H9 (cell line): Measurements from ENCODE around the gene GLYATL2. TPM values are rescaled to one million over a fixed set of nuclear protein-coding genes. Genes with fewer than 3 reads are reported as not detected.

Source experiments
- DNase-seq: peaks from one replicate; pipeline ENCODE4 v3.0.0-alpha.2; 2017
- H2AFZ ChIP-seq: one replicate; pipeline ENCODE4 v1.6.1; 2013; ENCODE audit warnings: mild to moderate bottlenecking, low read length, control low read depth, moderate library complexity
- H2AK5ac ChIP-seq: 2 replicates; pipeline ENCODE4 v1.6.1; 2013; ENCODE audit warnings: low read length, control low read depth, mixed read lengths; ENCODE audit not compliant: insufficient read length
- H2BK120ac ChIP-seq: one replicate; pipeline ENCODE4 v1.6.1; 2013; ENCODE audit warnings: low read depth, mild to moderate bottlenecking, low read length, control low read depth, inconsistent platforms; ENCODE audit not compliant: poor library complexity, severe bottlenecking
- H2BK12ac ChIP-seq: 2 replicates; pipeline ENCODE4 v1.6.1; 2013; ENCODE audit warnings: low read length, control low read depth, mixed read lengths, low read depth; ENCODE audit not compliant: insufficient read length
- H2BK15ac ChIP-seq: 2 replicates; pipeline ENCODE4 v1.6.1; 2013; ENCODE audit warnings: low read depth, low read length, control low read depth
- H2BK20ac ChIP-seq: one replicate; pipeline ENCODE4 v1.6.1; 2013; ENCODE audit warnings: low read depth, mild to moderate bottlenecking, low read length, control low read depth, inconsistent platforms; ENCODE audit not compliant: poor library complexity, severe bottlenecking
- H2BK5ac ChIP-seq: 2 replicates; pipeline ENCODE4 v1.6.1; 2013; ENCODE audit warnings: low read length, control low read depth, mixed read lengths; ENCODE audit not compliant: insufficient read length
- H3K14ac ChIP-seq: 2 replicates; pipeline ENCODE4 v1.6.1; 2013; ENCODE audit warnings: low read length, control low read depth; ENCODE audit not compliant: insufficient read depth
- H3K18ac ChIP-seq: 2 replicates; pipeline ENCODE4 v1.6.1; 2013; ENCODE audit warnings: low read depth, mild to moderate bottlenecking, mixed read lengths, low read length, control low read depth; ENCODE audit not compliant: insufficient read length
- H3K23ac ChIP-seq: 2 replicates; pipeline ENCODE4 v1.6.1; 2013; ENCODE audit warnings: low read length, control low read depth, mixed read lengths, low read depth; ENCODE audit not compliant: insufficient read length
- H3K23me2 ChIP-seq: 2 replicates; pipeline ENCODE4 v1.6.1; 2013; ENCODE audit warnings: low read depth, mild to moderate bottlenecking, mixed read lengths, low read length, control low read depth; ENCODE audit not compliant: insufficient read length, poor library complexity, severe bottlenecking
- H3K27ac ChIP-seq: 2 replicates; pipeline ENCODE4 v1.5.1; 2013; ENCODE audit warnings: low read length, control low read depth, mixed read lengths, low read depth; ENCODE audit not compliant: insufficient read length
- H3K27me3 ChIP-seq: 2 replicates; pipeline ENCODE4 v1.6.1; 2013; ENCODE audit warnings: low read length, control low read depth, inconsistent platforms; ENCODE audit not compliant: insufficient read depth
- H3K4ac ChIP-seq: 2 replicates; pipeline ENCODE4 v1.6.1; 2013; ENCODE audit warnings: low read depth, mild to moderate bottlenecking, control low read depth, inconsistent platforms, low read length, moderate library complexity
- H3K4me1 ChIP-seq: 2 replicates; pipeline ENCODE4 v1.6.1; 2013; ENCODE audit warnings: low read length, control low read depth, inconsistent platforms; ENCODE audit not compliant: insufficient read depth
- H3K4me2 ChIP-seq: 2 replicates; pipeline ENCODE4 v1.6.1; 2013; ENCODE audit warnings: low read length, control low read depth, mixed read lengths; ENCODE audit not compliant: insufficient read length, insufficient read depth
- H3K56ac ChIP-seq: 2 replicates; pipeline ENCODE4 v1.6.1; 2013; ENCODE audit warnings: low read depth, mild to moderate bottlenecking, mixed read lengths, low read length, control low read depth; ENCODE audit not compliant: insufficient read length
- H3K79me1 ChIP-seq: 2 replicates; pipeline ENCODE4 v1.6.1; 2013; ENCODE audit warnings: low read depth, mild to moderate bottlenecking, moderate library complexity, low read length, control low read depth, inconsistent platforms; ENCODE audit not compliant: insufficient read depth, poor library complexity, severe bottlenecking
- H3K79me2 ChIP-seq: 2 replicates; pipeline ENCODE4 v1.6.1; 2013; ENCODE audit warnings: low read length, control low read depth, inconsistent platforms; ENCODE audit not compliant: insufficient read depth
- H3K9ac ChIP-seq: 2 replicates; pipeline ENCODE4 v1.6.1; 2013; ENCODE audit warnings: low read length, control low read depth, mixed read lengths; ENCODE audit not compliant: insufficient read length; ENCODE audit errors: extremely low read depth
- H3K9me3 ChIP-seq: one replicate; pipeline ENCODE4 v1.6.1; 2013; ENCODE audit warnings: low read depth, low read length, inconsistent platforms; ENCODE audit not compliant: control insufficient read depth
- H3T11ph ChIP-seq: one replicate; pipeline ENCODE4 v1.6.1; 2013; ENCODE audit warnings: mild to moderate bottlenecking, low read length, control low read depth, inconsistent platforms
- H4K20me1 ChIP-seq: one replicate; pipeline ENCODE4 v1.6.1; 2013; ENCODE audit not compliant: control insufficient read depth, insufficient read length, insufficient read depth
- H4K5ac ChIP-seq: 2 replicates; pipeline ENCODE4 v1.6.1; 2013; ENCODE audit warnings: low read depth, mild to moderate bottlenecking, mixed read lengths, low read length, control low read depth; ENCODE audit not compliant: insufficient read length
- H4K8ac ChIP-seq: replicated peaks from 2 replicates; pipeline ENCODE4 v1.6.1; 2013; ENCODE audit warnings: low read length, control low read depth, mixed read lengths, low read depth; ENCODE audit not compliant: insufficient read length
- H4K91ac ChIP-seq: 2 replicates; pipeline ENCODE4 v1.6.1; 2013; ENCODE audit warnings: low read depth, mild to moderate bottlenecking, moderate library complexity, mixed read lengths, low read length, control low read depth; ENCODE audit not compliant: insufficient read length
- H3K27ac Mint-ChIP-seq, 3 experiments: 2 replicates in 2 of 3; 3 replicates in 1 of 3; pipeline ENCODE4 v1.8.0; 2020 to 2021; ENCODE audit warnings: mixed read lengths in 3 of 3, mild to moderate bottlenecking in 1 of 3, moderate library complexity in 1 of 3
- H3K27me3 Mint-ChIP-seq: 2 replicates; pipeline ENCODE4 v1.8.0; 2021; ENCODE audit warnings: low read depth, mild to moderate bottlenecking, moderate library complexity, mixed read lengths
- H3K36me3 Mint-ChIP-seq, 3 experiments: 2 replicates in 2 of 3; 3 replicates in 1 of 3; pipeline ENCODE4 v1.8.0; 2020 to 2021; ENCODE audit warnings: low read depth in 3 of 3, mixed read lengths in 3 of 3; ENCODE audit not compliant: insufficient read depth in 1 of 3
- H3K4me1 Mint-ChIP-seq, 2 experiments: 2 replicates each; pipeline ENCODE4 v1.8.0; 2020; ENCODE audit warnings: mixed read lengths in 2 of 2
- H3K4me3 Mint-ChIP-seq, 2 experiments: 2 replicates in 1 of 2; 3 replicates in 1 of 2; pipeline ENCODE4 v1.8.0; 2020 to 2021; ENCODE audit warnings: mild to moderate bottlenecking in 2 of 2, mixed read lengths in 2 of 2, moderate library complexity in 1 of 2
- H3K9me3 Mint-ChIP-seq, 2 experiments: 2 replicates in 1 of 2; 3 replicates in 1 of 2; pipeline ENCODE4 v1.8.0; 2020; ENCODE audit warnings: mild to moderate bottlenecking in 2 of 2, mixed read lengths in 2 of 2, moderate library complexity in 1 of 2
- CTCF ChIP-seq: fragments of 200-600 bp; sonication (generic); conservative IDR thresholded peaks from 3 replicates; pipeline ENCODE4 v1.8.0; 2021; ENCODE audit warnings: antibody characterized with exemption, mild to moderate bottlenecking
- WGBS: extraction: QIAGEN DNeasy Blood & Tissue Kit; methylation state at CpG from one replicate; pipeline ENCODE4 v1.1.7; 2013; ENCODE audit warnings: missing lambda C conversion rate, low lambda C conversion rate, mixed read lengths; ENCODE audit not compliant: insufficient read length; ENCODE audit errors: extremely low coverage; 5-methylcytosine and 5-hydroxymethylcytosine counted together
- total RNA-seq: library from RNA; stranded (reverse); gene quantifications from 2 replicates; pipeline ENCODE4 v1.2.1, GENCODE V29; 2021

GLYATL2 gene
- total RNA-seq, 1 experiment from 2014 or later, result not detected

GRCh38 chr11:58832056-58832645 lies 12.4 kb downstream of the GLYATL2 start:
- no peak overlapping the region for H3K23ac ChIP-seq
- H4K5ac ChIP-seq, result no peak overlapping the region
- H3K4me3 Mint-ChIP-seq, result no peak overlapping the region
- H3K9me3 Mint-ChIP-seq, result peaks cover 62 to 84% of the 10 kb centered on the region in 2 experiments
- no peaks in the 10 kb centered on the region for H3K79me1 ChIP-seq
- H3K4ac ChIP-seq, result no peak overlapping the region
- no peak overlapping the region for H2AFZ ChIP-seq
- no peak overlapping the region for H3K9ac ChIP-seq
- H4K20me1 ChIP-seq, result no peaks in the 10 kb centered on the region
- H3K4me1 Mint-ChIP-seq, result no peaks in the 10 kb centered on the region
- no peak overlapping the region for H4K8ac ChIP-seq
- WGBS, result no CpG with 5 or more reads among the region's 1 CpG
- no peak for DNase-seq
- no peak overlapping the region for H3T11ph ChIP-seq
- no peak overlapping the region for H2BK20ac ChIP-seq
- H3K4me2 ChIP-seq, result no peak overlapping the region
- no peak overlapping the region for H3K14ac ChIP-seq
- no peak overlapping the region for H3K18ac ChIP-seq
- H3K36me3 Mint-ChIP-seq, result peaks cover 4 to 21% (median 8%) of the 10 kb centered on the region in 3 experiments; a peak in 4 of 7 replicates
- no peak overlapping the region for H4K91ac ChIP-seq
- no peaks in the 10 kb centered on the region for H3K4me1 ChIP-seq
- no peak overlapping the region for H3K27ac ChIP-seq
- no peaks in the 10 kb centered on the region for H3K27me3 Mint-ChIP-seq
- H3K79me2 ChIP-seq, result no peaks in the 10 kb centered on the region
- no peak overlapping the region for H3K27ac Mint-ChIP-seq
- H3K27me3 ChIP-seq, result no peaks in the 10 kb centered on the region
- H3K9me3 ChIP-seq, result peaks cover 18% of the 10 kb centered on the region
- no peak for TF ChIP-seq CTCF
- no peak overlapping the region for H2BK15ac ChIP-seq
- no peak overlapping the region for H2BK12ac ChIP-seq
- no peak overlapping the region for H2BK5ac ChIP-seq
- no peak overlapping the region for H3K56ac ChIP-seq
- no peaks in the 10 kb centered on the region for H3K23me2 ChIP-seq
- no peak overlapping the region for H2AK5ac ChIP-seq
- no peak overlapping the region for H2BK120ac ChIP-seq
